ENCODE data around the gene MVB12B. TPM values are rescaled to one million over a fixed set of nuclear protein-coding genes. Genes with fewer than 3 reads are reported as not detected.

MVB12B gene
- total RNA-seq, 1 experiment from 2014 or later, result 5.7 TPM

DNA sequence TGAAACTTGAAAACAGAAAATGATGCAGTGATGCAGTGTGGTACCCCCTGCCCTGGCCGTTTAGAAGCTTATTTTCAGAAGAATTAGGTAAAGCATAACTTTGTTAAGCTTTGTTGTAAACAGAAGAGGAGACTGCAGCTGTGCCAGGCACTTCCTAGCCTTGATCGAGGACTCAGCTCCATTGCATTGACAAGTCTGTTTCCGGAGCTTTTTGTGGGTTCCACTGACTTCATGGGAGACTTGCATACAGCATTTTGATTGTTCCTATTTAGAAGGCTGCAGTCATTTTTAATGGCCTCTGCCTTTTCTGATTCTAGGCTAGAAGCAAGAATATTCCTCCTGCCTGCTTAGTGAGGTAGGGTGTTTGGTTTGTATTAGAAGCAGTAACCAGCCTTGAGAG is 12.3 kb downstream of the MVB12B start (continued):
- TF ChIP-seq, protein P1, sequence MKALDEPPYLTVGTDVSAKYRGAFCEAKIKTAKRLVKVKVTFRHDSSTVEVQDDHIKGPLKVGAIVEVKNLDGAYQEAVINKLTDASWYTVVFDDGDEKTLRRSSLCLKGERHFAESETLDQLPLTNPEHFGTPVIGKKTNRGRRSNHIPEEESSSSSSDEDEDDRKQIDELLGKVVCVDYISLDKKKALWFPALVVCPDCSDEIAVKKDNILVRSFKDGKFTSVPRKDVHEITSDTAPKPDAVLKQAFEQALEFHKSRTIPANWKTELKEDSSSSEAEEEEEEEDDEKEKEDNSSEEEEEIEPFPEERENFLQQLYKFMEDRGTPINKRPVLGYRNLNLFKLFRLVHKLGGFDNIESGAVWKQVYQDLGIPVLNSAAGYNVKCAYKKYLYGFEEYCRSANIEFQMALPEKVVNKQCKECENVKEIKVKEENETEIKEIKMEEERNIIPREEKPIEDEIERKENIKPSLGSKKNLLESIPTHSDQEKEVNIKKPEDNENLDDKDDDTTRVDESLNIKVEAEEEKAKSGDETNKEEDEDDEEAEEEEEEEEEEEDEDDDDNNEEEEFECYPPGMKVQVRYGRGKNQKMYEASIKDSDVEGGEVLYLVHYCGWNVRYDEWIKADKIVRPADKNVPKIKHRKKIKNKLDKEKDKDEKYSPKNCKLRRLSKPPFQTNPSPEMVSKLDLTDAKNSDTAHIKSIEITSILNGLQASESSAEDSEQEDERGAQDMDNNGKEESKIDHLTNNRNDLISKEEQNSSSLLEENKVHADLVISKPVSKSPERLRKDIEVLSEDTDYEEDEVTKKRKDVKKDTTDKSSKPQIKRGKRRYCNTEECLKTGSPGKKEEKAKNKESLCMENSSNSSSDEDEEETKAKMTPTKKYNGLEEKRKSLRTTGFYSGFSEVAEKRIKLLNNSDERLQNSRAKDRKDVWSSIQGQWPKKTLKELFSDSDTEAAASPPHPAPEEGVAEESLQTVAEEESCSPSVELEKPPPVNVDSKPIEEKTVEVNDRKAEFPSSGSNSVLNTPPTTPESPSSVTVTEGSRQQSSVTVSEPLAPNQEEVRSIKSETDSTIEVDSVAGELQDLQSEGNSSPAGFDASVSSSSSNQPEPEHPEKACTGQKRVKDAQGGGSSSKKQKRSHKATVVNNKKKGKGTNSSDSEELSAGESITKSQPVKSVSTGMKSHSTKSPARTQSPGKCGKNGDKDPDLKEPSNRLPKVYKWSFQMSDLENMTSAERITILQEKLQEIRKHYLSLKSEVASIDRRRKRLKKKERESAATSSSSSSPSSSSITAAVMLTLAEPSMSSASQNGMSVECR (CRISPR knock-in tag; IDR thresholded peaks at IDR 0.05; ENCODE audit: borderline replicate concordance), result no peak
- TF ChIP-seq TCF7 (CRISPR knock-in tag; IDR thresholded peaks at IDR 0.05; ENCODE audit: low read depth), result no peak
- TF ChIP-seq, protein P2, sequence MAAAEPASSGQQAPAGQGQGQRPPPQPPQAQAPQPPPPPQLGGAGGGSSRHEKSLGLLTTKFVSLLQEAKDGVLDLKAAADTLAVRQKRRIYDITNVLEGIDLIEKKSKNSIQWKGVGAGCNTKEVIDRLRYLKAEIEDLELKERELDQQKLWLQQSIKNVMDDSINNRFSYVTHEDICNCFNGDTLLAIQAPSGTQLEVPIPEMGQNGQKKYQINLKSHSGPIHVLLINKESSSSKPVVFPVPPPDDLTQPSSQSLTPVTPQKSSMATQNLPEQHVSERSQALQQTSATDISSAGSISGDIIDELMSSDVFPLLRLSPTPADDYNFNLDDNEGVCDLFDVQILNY (CRISPR knock-in tag; IDR thresholded peaks at IDR 0.05), result no peak

DNA sequence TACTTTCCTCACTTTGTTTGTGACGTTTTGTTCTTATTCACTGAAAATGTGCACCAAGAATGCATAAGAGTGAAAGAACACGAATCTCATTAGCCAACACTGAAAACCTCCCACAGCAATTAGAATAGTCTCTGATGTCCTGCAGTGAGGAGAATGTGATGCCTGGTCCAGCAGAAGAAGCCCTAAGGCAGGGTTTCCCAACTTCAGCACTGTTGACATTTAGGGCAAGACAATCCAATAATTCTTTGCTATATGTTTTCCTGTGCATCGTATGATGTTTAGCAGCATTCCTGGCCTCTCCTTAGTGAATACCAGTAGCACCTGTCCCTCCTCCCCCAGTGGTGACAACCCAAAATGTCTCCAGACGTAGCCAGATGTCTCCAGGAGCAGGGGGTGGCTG is 14.8 kb downstream of the MVB12B start:
- TF ChIP-seq TEAD4 (CRISPR knock-in tag; IDR thresholded peaks at IDR 0.05), result no peak
- TF ChIP-seq, protein P3, sequence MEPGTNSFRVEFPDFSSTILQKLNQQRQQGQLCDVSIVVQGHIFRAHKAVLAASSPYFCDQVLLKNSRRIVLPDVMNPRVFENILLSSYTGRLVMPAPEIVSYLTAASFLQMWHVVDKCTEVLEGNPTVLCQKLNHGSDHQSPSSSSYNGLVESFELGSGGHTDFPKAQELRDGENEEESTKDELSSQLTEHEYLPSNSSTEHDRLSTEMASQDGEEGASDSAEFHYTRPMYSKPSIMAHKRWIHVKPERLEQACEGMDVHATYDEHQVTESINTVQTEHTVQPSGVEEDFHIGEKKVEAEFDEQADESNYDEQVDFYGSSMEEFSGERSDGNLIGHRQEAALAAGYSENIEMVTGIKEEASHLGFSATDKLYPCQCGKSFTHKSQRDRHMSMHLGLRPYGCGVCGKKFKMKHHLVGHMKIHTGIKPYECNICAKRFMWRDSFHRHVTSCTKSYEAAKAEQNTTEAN (CRISPR knock-in tag; IDR thresholded peaks at IDR 0.05), result no peak
- TF ChIP-seq ZNF317 (CRISPR knock-in tag; IDR thresholded peaks at IDR 0.05; ENCODE audit: borderline replicate concordance, low read depth), result no peak
- TF ChIP-seq JAZF1 (CRISPR knock-in tag; IDR thresholded peaks at IDR 0.05), result no peak
- no peak for TF ChIP-seq ZNF416 (CRISPR knock-in tag; IDR thresholded peaks at IDR 0.05)
- no peak for TF ChIP-seq ZNF121 (CRISPR knock-in tag; IDR thresholded peaks at IDR 0.05)
- TF ChIP-seq, protein P4, sequence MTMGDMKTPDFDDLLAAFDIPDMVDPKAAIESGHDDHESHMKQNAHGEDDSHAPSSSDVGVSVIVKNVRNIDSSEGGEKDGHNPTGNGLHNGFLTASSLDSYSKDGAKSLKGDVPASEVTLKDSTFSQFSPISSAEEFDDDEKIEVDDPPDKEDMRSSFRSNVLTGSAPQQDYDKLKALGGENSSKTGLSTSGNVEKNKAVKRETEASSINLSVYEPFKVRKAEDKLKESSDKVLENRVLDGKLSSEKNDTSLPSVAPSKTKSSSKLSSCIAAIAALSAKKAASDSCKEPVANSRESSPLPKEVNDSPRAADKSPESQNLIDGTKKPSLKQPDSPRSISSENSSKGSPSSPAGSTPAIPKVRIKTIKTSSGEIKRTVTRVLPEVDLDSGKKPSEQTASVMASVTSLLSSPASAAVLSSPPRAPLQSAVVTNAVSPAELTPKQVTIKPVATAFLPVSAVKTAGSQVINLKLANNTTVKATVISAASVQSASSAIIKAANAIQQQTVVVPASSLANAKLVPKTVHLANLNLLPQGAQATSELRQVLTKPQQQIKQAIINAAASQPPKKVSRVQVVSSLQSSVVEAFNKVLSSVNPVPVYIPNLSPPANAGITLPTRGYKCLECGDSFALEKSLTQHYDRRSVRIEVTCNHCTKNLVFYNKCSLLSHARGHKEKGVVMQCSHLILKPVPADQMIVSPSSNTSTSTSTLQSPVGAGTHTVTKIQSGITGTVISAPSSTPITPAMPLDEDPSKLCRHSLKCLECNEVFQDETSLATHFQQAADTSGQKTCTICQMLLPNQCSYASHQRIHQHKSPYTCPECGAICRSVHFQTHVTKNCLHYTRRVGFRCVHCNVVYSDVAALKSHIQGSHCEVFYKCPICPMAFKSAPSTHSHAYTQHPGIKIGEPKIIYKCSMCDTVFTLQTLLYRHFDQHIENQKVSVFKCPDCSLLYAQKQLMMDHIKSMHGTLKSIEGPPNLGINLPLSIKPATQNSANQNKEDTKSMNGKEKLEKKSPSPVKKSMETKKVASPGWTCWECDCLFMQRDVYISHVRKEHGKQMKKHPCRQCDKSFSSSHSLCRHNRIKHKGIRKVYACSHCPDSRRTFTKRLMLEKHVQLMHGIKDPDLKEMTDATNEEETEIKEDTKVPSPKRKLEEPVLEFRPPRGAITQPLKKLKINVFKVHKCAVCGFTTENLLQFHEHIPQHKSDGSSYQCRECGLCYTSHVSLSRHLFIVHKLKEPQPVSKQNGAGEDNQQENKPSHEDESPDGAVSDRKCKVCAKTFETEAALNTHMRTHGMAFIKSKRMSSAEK (CRISPR knock-in tag; IDR thresholded peaks at IDR 0.05; ENCODE audit: borderline replicate concordance), result no peak
- no peak for TF ChIP-seq FOXJ3 (CRISPR knock-in tag; IDR thresholded peaks at IDR 0.05; ENCODE audit: borderline replicate concordance)
- TF ChIP-seq EMX1 (CRISPR knock-in tag; IDR thresholded peaks at IDR 0.05), result no peak
- TF ChIP-seq, protein P5, sequence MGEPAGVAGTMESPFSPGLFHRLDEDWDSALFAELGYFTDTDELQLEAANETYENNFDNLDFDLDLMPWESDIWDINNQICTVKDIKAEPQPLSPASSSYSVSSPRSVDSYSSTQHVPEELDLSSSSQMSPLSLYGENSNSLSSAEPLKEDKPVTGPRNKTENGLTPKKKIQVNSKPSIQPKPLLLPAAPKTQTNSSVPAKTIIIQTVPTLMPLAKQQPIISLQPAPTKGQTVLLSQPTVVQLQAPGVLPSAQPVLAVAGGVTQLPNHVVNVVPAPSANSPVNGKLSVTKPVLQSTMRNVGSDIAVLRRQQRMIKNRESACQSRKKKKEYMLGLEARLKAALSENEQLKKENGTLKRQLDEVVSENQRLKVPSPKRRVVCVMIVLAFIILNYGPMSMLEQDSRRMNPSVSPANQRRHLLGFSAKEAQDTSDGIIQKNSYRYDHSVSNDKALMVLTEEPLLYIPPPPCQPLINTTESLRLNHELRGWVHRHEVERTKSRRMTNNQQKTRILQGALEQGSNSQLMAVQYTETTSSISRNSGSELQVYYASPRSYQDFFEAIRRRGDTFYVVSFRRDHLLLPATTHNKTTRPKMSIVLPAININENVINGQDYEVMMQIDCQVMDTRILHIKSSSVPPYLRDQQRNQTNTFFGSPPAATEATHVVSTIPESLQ (CRISPR knock-in tag; IDR thresholded peaks at IDR 0.05), result no peak
- no peak for TF ChIP-seq FOXP1 (CRISPR knock-in tag; IDR thresholded peaks at IDR 0.05; ENCODE audit: borderline replicate concordance)
- no peak for TF ChIP-seq ZNF263 (CRISPR knock-in tag; IDR thresholded peaks at IDR 0.05; ENCODE audit: low read depth)
- no peak for TF ChIP-seq SMAD4 (CRISPR knock-in tag; IDR thresholded peaks at IDR 0.05)
- TF ChIP-seq TEAD1 (CRISPR knock-in tag; IDR thresholded peaks at IDR 0.05), result no peak
- TF ChIP-seq, protein P6, sequence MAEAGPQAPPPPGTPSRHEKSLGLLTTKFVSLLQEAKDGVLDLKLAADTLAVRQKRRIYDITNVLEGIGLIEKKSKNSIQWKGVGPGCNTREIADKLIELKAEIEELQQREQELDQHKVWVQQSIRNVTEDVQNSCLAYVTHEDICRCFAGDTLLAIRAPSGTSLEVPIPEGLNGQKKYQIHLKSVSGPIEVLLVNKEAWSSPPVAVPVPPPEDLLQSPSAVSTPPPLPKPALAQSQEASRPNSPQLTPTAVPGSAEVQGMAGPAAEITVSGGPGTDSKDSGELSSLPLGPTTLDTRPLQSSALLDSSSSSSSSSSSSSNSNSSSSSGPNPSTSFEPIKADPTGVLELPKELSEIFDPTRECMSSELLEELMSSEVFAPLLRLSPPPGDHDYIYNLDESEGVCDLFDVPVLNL (CRISPR knock-in tag; IDR thresholded peaks at IDR 0.05; ENCODE audit: borderline replicate concordance, low read depth), result no peak
- no peak for TF ChIP-seq KAT7 (CRISPR knock-in tag; IDR thresholded peaks at IDR 0.05; ENCODE audit: borderline replicate concordance)
- TF ChIP-seq CREM (CRISPR knock-in tag; IDR thresholded peaks at IDR 0.05), result no peak
- no peak for TF ChIP-seq NR1H2 (CRISPR knock-in tag; IDR thresholded peaks at IDR 0.05)
- no peak for TF ChIP-seq NFE2L1 (CRISPR knock-in tag; IDR thresholded peaks at IDR 0.05)
- no peaks in the 10 kb centered on the region for H3K27me3 Mint-ChIP-seq (ENCODE audit: low read depth)
- no peak for ATAC-seq
- no peak overlapping the region for H3K27ac Mint-ChIP-seq
- H3K4me1 Mint-ChIP-seq, result peaks cover 33% of the 10 kb centered on the region
- 0 out of 2 replicates have a peak, but pooled peaks cover 2% of the 10 kb centered on the region for H3K36me3 Mint-ChIP-seq
- no peaks in the 10 kb centered on the region for H3K9me3 Mint-ChIP-seq
- ChIA-PET POLR2A (no interaction called here), CTCF (interaction anchor here (0.9 to 1.2 kb wide), 2 partner anchors 36 to 57 kb away, joined by 3 read pairs; no protein-coding TSS in a partner anchor)
- no peak overlapping the region for H3K4me3 Mint-ChIP-seq
- no peak for DNase-seq (ENCODE audit: low spot score)

Measured in WTC11 (cell line).